HL-60 (cell line): ENCODE data around the gene ATP6V1B1.

Experiments used
- DNase-seq, 2 experiments: peaks; one replicate each; pipeline ENCODE4 v3.0.0-alpha.2; 2010 to 2020; ENCODE audit warnings: low read depth in 1 of 2, low spot score in 1 of 2
- H3K27ac ChIP-seq: fragments of 250-450 bp; sonication (Bioruptor Pico); replicated peaks from 2 replicates; pipeline ENCODE4 v1.5.1; 2020; ENCODE audit warnings: mild to moderate bottlenecking, moderate library complexity
- H3K27me3 ChIP-seq: fragments of 250-450 bp; sonication (Bioruptor Pico); 2 replicates; pipeline ENCODE4 v1.5.1; 2021; ENCODE audit warnings: mild to moderate bottlenecking, moderate library complexity; ENCODE audit not compliant: insufficient read depth, poor library complexity, severe bottlenecking
- H3K4me3 ChIP-seq: replicated peaks from 2 replicates; pipeline ENCODE4 v1.5.1; 2011; ENCODE audit warnings: mild to moderate bottlenecking, control low read depth, low read length; ENCODE audit not compliant: insufficient read depth
- GABPA ChIP-seq: IDR thresholded peaks from 2 replicates; pipeline ENCODE4 v1.6.1; 2012; ENCODE audit warnings: low read depth
- POLR2AphosphoS5 ChIP-seq: IDR thresholded peaks from 2 replicates; pipeline ENCODE4 v1.6.1; 2012; ENCODE audit warnings: low read depth
- SPI1 ChIP-seq: IDR thresholded peaks from 2 replicates; pipeline ENCODE4 v1.6.1; 2012; ENCODE audit warnings: low read depth, mild to moderate bottlenecking, borderline replicate concordance
- TF ChIP-seq, protein P1 (sequence below): IDR thresholded peaks from 2 replicates; pipeline ENCODE4 v1.6.1; 2012; ENCODE audit warnings: low read depth; ENCODE audit not compliant: insufficient replicate concordance
- TF ChIP-seq, protein P2 (sequence below): IDR thresholded peaks from one replicate; pipeline ENCODE4 v1.5.1; 2011; ENCODE audit warnings: low read length, control low read depth, inconsistent platforms; ENCODE audit not compliant: insufficient read depth

The ATP6V1B1 gene

DNA sequence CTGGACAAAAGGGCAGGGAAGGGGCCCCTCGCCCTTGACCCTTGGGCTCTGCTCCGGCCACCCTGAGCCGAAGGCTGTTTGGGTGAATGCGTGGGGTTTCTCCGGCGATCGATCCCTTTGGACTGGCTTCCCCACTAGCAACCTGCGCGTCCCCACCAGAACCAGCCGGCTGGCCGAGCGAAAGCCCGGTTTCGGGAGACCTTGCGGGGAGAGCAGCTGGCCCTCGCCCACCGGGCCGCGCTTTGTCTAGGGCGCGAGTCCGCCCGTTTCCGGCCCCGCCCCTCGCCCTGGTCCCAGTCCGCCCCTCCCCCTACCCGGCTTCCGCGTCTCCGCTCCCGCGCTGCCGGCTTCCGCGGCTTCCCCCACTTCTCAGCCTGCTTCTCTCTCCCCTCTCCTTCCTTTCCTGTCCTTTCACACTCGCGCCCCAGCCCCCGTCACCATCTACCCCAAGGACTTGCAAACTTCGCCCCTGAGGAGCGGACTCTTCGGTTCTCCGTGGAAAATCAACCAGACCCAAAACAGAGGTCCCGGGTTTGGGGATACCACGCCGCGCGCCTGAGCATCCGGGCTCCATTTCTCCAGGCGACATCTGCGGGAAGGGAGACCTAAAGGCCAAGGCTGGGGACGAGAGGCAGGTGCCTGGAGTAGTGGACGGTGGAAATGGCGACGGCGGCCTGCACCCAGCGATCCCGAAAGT lies 48.0 kb upstream of the ATP6V1B1 start:
- no peak overlapping the region for H3K27ac ChIP-seq
- TF ChIP-seq POLR2AphosphoS5 = no peak
- TF ChIP-seq, protein P1, sequence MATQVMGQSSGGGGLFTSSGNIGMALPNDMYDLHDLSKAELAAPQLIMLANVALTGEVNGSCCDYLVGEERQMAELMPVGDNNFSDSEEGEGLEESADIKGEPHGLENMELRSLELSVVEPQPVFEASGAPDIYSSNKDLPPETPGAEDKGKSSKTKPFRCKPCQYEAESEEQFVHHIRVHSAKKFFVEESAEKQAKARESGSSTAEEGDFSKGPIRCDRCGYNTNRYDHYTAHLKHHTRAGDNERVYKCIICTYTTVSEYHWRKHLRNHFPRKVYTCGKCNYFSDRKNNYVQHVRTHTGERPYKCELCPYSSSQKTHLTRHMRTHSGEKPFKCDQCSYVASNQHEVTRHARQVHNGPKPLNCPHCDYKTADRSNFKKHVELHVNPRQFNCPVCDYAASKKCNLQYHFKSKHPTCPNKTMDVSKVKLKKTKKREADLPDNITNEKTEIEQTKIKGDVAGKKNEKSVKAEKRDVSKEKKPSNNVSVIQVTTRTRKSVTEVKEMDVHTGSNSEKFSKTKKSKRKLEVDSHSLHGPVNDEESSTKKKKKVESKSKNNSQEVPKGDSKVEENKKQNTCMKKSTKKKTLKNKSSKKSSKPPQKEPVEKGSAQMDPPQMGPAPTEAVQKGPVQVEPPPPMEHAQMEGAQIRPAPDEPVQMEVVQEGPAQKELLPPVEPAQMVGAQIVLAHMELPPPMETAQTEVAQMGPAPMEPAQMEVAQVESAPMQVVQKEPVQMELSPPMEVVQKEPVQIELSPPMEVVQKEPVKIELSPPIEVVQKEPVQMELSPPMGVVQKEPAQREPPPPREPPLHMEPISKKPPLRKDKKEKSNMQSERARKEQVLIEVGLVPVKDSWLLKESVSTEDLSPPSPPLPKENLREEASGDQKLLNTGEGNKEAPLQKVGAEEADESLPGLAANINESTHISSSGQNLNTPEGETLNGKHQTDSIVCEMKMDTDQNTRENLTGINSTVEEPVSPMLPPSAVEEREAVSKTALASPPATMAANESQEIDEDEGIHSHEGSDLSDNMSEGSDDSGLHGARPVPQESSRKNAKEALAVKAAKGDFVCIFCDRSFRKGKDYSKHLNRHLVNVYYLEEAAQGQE = no peak
- H3K4me3 ChIP-seq = peak overlapping the region; percentile 2; the same call in 1 of the 2 replicates
- no peak for DNase-seq
- peaks cover 79% of the 10 kb centered on the region for H3K27me3 ChIP-seq

DNA sequence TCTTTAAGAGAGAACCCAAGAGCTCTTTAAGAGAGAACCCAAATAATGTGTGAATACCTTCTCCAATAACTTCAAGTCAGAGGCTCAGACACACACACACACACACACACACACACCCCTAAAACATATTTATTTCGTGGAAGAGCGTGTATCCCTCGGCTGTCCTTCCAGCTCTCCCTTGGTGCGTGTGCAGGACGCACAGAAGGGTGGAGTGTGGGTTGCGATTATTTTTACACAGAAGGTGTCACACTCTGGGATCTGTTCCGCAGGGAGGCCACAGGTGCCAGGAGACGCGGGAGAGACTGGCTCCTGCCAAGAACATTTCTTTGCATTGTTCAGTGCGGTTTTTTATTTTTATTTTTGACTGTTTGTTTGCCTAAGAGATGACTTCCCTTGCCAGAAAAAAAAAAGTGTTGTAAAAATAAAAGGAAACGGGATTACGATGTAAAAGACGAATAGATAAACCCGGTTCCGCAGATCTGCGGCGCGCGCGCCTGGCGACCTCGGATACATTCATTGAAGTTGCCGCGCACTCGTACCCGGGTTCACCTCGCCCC lies 47.3 kb upstream of the ATP6V1B1 start:
- Histone ChIP-seq H3K27ac (no peak overlapping the region), H3K27me3 (peaks cover 78% of the 10 kb centered on the region), H3K4me3 (no peak overlapping the region)
- TF ChIP-seq SPI1 (no peak), POLR2AphosphoS5 (no peak), GABPA (no peak)
- TF ChIP-seq, protein P1 = no peak
- TF ChIP-seq, protein P2, sequence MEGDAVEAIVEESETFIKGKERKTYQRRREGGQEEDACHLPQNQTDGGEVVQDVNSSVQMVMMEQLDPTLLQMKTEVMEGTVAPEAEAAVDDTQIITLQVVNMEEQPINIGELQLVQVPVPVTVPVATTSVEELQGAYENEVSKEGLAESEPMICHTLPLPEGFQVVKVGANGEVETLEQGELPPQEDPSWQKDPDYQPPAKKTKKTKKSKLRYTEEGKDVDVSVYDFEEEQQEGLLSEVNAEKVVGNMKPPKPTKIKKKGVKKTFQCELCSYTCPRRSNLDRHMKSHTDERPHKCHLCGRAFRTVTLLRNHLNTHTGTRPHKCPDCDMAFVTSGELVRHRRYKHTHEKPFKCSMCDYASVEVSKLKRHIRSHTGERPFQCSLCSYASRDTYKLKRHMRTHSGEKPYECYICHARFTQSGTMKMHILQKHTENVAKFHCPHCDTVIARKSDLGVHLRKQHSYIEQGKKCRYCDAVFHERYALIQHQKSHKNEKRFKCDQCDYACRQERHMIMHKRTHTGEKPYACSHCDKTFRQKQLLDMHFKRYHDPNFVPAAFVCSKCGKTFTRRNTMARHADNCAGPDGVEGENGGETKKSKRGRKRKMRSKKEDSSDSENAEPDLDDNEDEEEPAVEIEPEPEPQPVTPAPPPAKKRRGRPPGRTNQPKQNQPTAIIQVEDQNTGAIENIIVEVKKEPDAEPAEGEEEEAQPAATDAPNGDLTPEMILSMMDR = no peak
- DNase-seq = no peak

DNA sequence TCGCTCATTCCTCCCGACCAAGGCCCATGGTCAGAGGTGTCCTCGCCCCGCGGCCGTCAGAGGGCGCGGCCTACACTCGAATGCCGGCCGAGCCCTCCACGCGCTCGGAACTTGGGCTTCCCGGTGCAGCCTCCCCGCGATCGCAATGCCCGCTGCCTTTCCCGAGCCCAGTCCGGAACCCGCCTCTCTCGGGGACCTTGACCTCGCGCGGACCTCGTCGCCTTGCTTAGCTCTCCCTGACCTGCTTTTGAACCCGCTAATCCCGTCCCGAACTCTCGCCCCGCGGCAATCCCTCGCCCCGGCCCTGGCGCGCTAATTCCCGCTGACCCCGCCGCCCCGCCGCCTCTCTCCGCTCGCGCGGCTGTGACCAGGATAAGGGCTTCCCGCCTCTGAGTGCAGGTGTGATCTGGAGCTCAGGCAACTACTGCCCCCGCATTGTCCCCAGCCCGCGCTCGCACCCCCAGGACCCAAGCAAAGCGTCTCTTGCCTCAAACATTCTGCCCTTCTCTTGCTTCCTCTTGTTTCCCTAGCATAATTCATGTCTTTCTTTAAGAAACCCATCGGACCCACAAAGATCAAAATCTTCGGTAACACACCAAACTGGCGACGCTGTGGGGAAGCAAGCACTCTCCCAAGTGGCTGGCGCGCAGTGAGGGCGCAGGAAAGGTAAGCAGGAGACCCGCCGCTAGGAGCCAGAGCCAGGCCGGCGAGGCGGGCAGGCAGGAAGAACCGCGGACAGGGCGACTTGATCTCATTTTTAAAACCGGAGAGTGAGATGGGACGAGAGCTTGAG lies 46.6 kb upstream of the ATP6V1B1 start:
- Histone ChIP-seq H3K27ac (no peak overlapping the region), H3K4me3 (no peak overlapping the region), H3K27me3 (peaks cover 78% of the 10 kb centered on the region)
- TF ChIP-seq, protein P2 = no peak
- no peak for TF ChIP-seq POLR2AphosphoS5
- no peak for TF ChIP-seq GABPA
- no peak for TF ChIP-seq SPI1
- TF ChIP-seq, protein P1 = no peak
- DNase-seq = no peak
